ENCODE data around the gene RAB2B.
"Not testable (repeated sequence)": the region's sequence is repeated elsewhere in the genome, so short reads cannot be mapped to it uniquely, and the experiment has no call there.

The RAB2B gene

GRCh38 chr14:21454843-21455544 is 21.8 kb downstream of the RAB2B start:
- no peak for DNase-seq (ENCODE audit: insufficient read length, low spot score)
- no peak for FAIRE-seq
- no peak for TF ChIP-seq POLR2A (IDR thresholded peaks at IDR 0.05; ENCODE audit: low read depth, low read length)

- FAIRE-seq, result no peak
- TF ChIP-seq POLR2A (IDR thresholded peaks at IDR 0.05; ENCODE audit: low read depth, low read length), result no peak
- no peak for DNase-seq (ENCODE audit: insufficient read length, low spot score)
Measured at GRCh38 chr14:21449899-21450216, 26.9 kb downstream of the RAB2B start.

GRCh38 chr14:21442657-21443056 is 34.1 kb downstream of the RAB2B start:
- not testable (repeated sequence) for DNase-seq (ENCODE audit: insufficient read length, low spot score); FAIRE-seq

GRCh38 chr14:21440859-21441258 is 35.9 kb downstream of the RAB2B start:
- FAIRE-seq (no peak), DNase-seq (ENCODE audit: insufficient read length, low spot score) (no peak)
- no peak for TF ChIP-seq POLR2A (IDR thresholded peaks at IDR 0.05; ENCODE audit: low read depth, low read length)

GRCh38 chr14:21437063-21437901 is 39.5 kb downstream of the RAB2B start:
- 0 out of 2 replicates have a peak, but pooled peaks have one; percentile 20 for TF ChIP-seq POLR2A (IDR thresholded peaks at IDR 0.05; ENCODE audit: low read depth, low read length)
- DNase-seq (ENCODE audit: insufficient read length, low spot score), result peak; percentile 55
- FAIRE-seq, result peak; percentile 94

- no peak for TF ChIP-seq POLR2A (IDR thresholded peaks at IDR 0.05; ENCODE audit: low read depth, low read length)
- no peak for FAIRE-seq
- no peak for DNase-seq (ENCODE audit: insufficient read length, low spot score)
Measured at GRCh38 chr14:21436567-21437062, 40.1 kb downstream of the RAB2B start.

GRCh38 chr14:21431126-21431525 is 45.6 kb downstream of the RAB2B start:
- TF ChIP-seq POLR2A (IDR thresholded peaks at IDR 0.05; ENCODE audit: low read depth, low read length), result no peak
- FAIRE-seq, result no peak

DNA sequence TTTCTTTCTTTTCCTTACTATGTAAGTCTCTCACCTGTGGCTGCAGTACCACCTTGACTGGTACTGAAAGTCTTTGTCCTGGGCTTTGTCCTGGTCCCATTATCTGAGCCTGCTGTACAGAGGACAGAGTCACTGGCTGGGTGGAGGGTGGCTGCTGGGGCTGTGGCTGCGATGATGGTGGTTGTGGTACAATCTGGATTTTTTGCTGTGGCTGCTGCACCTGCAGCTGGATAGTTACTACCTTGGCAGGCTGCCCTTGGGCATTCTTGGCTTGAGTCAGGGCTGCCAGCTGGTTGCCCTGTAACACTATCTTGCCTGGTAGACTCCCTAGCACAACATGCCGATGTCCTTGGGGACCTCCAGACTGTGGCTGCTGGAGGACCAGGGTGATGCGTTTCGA is 47.8 kb downstream of the RAB2B start:
- FAIRE-seq, result no peak
- no peak for TF ChIP-seq POLR2A (IDR thresholded peaks at IDR 0.05; ENCODE audit: low read depth, low read length)
- DNase-seq (ENCODE audit: insufficient read length, low spot score), result no peak

More at GRCh38 chr14:21431126-21431525, 45.6 kb downstream of the RAB2B start:
- DNase-seq (ENCODE audit: insufficient read length, low spot score), result no peak

- DNase-seq (ENCODE audit: insufficient read length, low spot score) (no peak), FAIRE-seq (no peak)
- TF ChIP-seq POLR2A (IDR thresholded peaks at IDR 0.05; ENCODE audit: low read depth, low read length), result no peak
Measured at GRCh38 chr14:21426692-21427091, 50.1 kb downstream of the RAB2B start.

- TF ChIP-seq POLR2A (IDR thresholded peaks at IDR 0.05; ENCODE audit: low read depth, low read length), result no peak
- no peak for FAIRE-seq
Measured at GRCh38 chr14:21419528-21419927, 57.2 kb downstream of the RAB2B start.

GRCh38 chr14:21415329-21415728 is 61.4 kb downstream of the RAB2B start:
- no peak for FAIRE-seq
- DNase-seq (ENCODE audit: insufficient read length, low spot score), result no peak
- no peak for TF ChIP-seq POLR2A (IDR thresholded peaks at IDR 0.05; ENCODE audit: low read depth, low read length)

More at GRCh38 chr14:21419528-21419927, 57.2 kb downstream of the RAB2B start:
- no peak for DNase-seq (ENCODE audit: insufficient read length, low spot score)

GRCh38 chr14:21414137-21414631 is 62.6 kb downstream of the RAB2B start:
- FAIRE-seq (no peak), DNase-seq (ENCODE audit: insufficient read length, low spot score) (no peak)
- no peak for TF ChIP-seq POLR2A (IDR thresholded peaks at IDR 0.05; ENCODE audit: low read depth, low read length)
